NCI-H524 treated with DMSO at 0.1 percent for 48 hours (cell line): Measurements from ENCODE around the gene PCDHGA1.

ENCODE experiments used
- DNase-seq: peaks from one replicate; lab custom pipeline; 2025; lab: John Stamatoyannopoulos, UW

Gene PCDHGA1

GRCh38 chr5:141441571-141442170 lies 111.4 kb downstream of the PCDHGA1 start:
- DNase-seq = no peak

GRCh38 chr5:141465351-141465750 lies 135.0 kb downstream of the PCDHGA1 start:
- DNase-seq = no peak

- peak; percentile 50 for DNase-seq
These were observed 145.4 kb downstream of the PCDHGA1 start, which contains the start of gene PCDHGC3 for GRCh38 chr5:141475625-141476131. Gene PCDHGC3, plus strand, starts transcription at chr5:141475966. Its CDS starts 151 bp downstream, at chr5:141476117.

GRCh38 chr5:141476132-141476911 lies 146.0 kb downstream of the PCDHGA1 start:
- DNase-seq = no peak

- DNase-seq = no peak
These were observed 146.8 kb downstream of the PCDHGA1 start for GRCh38 chr5:141477044-141477575.

DNA sequence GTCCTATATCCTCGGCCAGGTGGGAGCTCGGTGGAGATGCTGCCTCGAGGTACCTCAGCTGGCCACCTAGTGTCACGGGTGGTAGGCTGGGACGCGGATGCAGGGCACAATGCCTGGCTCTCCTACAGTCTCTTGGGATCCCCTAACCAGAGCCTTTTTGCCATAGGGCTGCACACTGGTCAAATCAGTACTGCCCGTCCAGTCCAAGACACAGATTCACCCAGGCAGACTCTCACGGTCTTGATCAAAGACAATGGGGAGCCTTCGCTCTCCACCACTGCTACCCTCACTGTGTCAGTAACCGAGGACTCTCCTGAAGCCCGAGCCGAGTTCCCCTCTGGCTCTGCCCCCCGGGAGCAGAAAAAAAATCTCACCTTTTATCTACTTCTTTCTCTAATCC lies 147.5 kb downstream of the PCDHGA1 start:
- no peak for DNase-seq

- DNase-seq = no peak
These were observed 148.1 kb downstream of the PCDHGA1 start for GRCh38 chr5:141478321-141478945.

DNA sequence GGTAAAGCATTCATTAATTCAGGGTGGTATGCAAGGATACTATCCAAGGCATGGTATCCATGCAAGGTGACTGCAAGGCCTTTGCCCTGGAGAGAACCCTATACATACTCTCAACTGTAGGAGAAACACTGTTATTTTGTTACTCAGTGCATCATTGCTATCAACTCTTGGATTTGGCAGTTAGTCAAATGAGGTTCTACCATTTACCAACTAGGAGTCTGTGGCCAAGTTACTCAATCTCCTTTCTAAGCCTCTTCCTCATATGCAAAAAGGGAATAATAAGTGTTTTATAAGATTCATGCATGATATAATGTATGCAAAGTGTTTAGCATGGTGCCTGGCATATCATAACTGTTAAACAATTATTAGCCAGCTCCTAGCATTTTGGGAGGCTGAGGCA lies 149.5 kb downstream of the PCDHGA1 start:
- DNase-seq = no peak

GRCh38 chr5:141483902-141484301 lies 153.6 kb downstream of the PCDHGA1 start:
- DNase-seq = no peak

DNA sequence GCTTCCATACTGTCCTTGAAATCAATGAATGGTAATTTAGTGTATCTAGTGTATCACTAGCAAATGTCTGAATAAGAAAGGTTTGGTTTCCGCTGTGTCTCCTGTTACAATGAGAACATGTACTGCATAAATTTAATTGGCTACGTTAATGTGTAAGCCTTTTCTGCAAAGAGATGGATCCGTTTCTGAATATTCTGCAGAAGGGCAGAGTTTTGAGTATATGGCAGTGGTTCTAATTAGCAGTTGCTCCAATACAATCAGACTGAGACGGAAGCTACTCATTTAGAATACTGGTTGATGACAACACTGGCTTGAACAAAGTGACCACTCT lies 154.0 kb downstream of the PCDHGA1 start:
- no peak for DNase-seq

GRCh38 chr5:141484641-141485311 lies 154.5 kb downstream of the PCDHGA1 start, which contains the start of gene PCDHGC4:
Gene PCDHGC4, plus strand, starts transcription at chr5:141485030. Its CDS starts 144 bp downstream, at chr5:141485174.
- no peak for DNase-seq

GRCh38 chr5:141485321-141486055 lies 155.2 kb downstream of the PCDHGA1 start:
- DNase-seq = no peak

DNA sequence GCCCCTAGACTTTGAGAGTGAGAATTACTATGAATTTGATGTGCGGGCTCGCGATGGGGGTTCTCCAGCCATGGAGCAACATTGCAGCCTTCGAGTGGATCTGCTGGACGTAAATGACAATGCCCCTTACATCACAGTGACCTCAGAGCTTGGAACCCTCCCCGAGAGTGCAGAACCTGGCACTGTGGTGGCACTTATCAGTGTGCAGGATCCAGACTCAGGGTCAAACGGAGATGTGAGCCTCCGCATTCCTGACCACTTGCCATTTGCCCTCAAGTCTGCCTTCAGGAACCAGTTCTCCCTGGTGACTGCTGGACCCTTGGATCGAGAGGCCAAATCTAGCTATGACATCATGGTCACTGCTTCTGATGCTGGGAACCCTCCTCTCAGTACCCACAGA lies 155.8 kb downstream of the PCDHGA1 start:
- no peak for DNase-seq

- no peak for DNase-seq
These were observed 156.8 kb downstream of the PCDHGA1 start for GRCh38 chr5:141487131-141487530.

GRCh38 chr5:141488591-141489561 lies 158.6 kb downstream of the PCDHGA1 start, which contains the start of gene PCDHGC5:
Gene PCDHGC5, plus strand, starts transcription at chr5:141489081. Its CDS starts 160 bp downstream, at chr5:141489241.
- DNase-seq = no peak

DNA sequence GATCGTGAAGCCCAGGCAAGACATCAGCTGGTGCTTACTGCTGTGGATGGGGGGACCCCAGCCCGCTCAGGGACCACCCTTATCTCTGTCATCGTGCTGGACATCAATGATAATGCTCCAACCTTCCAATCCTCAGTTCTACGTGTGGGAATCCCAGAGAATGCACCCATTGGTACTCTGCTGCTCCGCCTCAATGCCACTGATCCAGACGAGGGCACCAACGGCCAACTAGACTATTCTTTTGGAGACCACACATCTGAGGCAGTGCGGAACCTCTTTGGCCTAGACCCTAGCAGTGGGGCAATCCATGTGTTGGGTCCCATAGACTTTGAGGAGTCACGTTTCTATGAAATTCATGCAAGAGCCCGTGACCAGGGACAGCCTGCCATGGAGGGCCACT lies 159.5 kb downstream of the PCDHGA1 start:
- no peak for DNase-seq

- no peak for DNase-seq
These were observed 160.0 kb downstream of the PCDHGA1 start for GRCh38 chr5:141490271-141490670.

GRCh38 chr5:141490771-141491170 lies 160.5 kb downstream of the PCDHGA1 start:
- DNase-seq = no peak

DNA sequence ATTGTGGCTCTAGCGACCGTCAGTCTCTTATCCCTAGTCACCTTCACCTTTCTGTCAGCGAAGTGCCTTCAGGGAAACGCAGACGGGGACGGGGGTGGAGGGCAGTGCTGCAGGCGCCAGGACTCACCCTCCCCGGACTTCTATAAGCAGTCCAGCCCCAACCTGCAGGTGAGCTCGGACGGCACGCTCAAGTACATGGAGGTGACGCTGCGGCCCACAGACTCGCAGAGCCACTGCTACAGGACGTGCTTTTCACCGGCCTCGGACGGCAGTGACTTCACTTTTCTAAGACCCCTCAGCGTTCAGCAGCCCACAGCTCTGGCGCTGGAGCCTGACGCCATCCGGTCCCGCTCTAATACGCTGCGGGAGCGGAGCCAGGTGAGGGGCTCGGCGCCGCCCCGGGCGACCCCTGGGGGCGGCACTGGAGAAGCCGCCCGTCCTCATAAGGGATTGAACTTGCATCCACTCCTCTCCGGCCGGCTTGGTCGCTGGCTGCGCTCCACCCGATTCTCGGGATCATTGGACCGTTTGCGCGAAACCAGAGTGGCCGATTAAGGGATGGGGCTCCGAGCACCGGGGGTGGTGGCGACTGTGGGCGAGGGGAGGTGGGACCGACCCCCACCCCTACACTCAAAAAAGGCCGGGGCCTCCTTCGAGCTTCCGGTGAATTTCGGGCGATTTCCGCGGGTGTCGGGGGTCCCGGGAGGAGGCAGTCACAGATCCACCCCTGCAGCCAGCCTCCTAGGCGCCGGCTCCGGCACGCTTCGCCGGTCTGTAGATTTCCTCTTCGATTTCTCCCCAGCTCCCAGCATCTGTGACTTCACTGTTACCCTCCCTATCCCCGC lies 161.2 kb downstream of the PCDHGA1 start:
- DNase-seq = no peak
